AG04449 (cell line): ENCODE measurements around the gene THAP12.
"Not testable (repeated sequence)": the region's sequence is repeated elsewhere in the genome, so short reads cannot be mapped to it uniquely, and the experiment has no call there.

Experiments used
- CTCF ChIA-PET: fragments of 350-600 bp; formaldehyde crosslinking; extraction: SDS; loops from one replicate; lab custom pipeline; 2021; ENCODE audit warnings: antibody characterized with exemption; lab: Yijun Ruan, JAX
- POLR2A ChIA-PET: fragments of 400-600, 350-600 bp; formaldehyde crosslinking; extraction: SDS; loops from one replicate; lab custom pipeline; 2020; ENCODE audit warnings: antibody characterized with exemption, inconsistent platforms; lab: Yijun Ruan, JAX
- DNase-seq: peaks from one replicate; pipeline ENCODE4 v3.0.0-alpha.2; 2010; ENCODE audit warnings: low read depth, low spot score
- H3K4me3 ChIP-seq: 2 replicates; pipeline ENCODE4 v1.5.1; 2011; ENCODE audit warnings: low read depth, mild to moderate bottlenecking, control low read depth, low read length
- CTCF ChIP-seq: IDR thresholded peaks from one replicate; pipeline ENCODE4 v1.5.1; 2011; ENCODE audit warnings: mild to moderate bottlenecking, moderate library complexity, low read length, control low read depth, inconsistent platforms; ENCODE audit not compliant: insufficient read depth; ENCODE audit errors: missing control alignments

THAP12 gene

DNA sequence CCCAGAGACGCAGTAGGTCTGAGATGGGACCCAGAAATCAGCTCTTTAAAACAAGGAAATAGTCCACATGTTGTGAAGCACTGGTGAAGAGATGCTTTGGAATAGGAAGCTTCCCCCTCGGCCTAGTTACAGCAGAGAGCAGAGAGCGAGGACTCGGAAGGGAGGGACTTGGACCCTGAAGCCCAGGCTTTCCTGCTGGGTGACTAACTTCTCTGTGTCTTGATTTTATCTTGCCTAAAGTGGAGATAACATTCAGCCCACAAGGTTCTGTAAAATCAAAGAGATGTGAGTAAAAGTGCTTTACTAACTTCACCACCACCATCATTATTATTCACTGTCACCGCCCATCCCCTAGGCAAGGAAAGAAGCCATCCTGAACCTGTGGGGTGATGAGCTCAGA is 58.4 kb downstream of the THAP12 start:
- ChIA-PET POLR2A (no interaction called here), CTCF (interaction anchor here (0.6 to 13.1 kb wide), 8 partner anchors 8 to 427 kb away, joined by 3 to 207 read pairs (median 6); partner anchors contain the start of gene WNT11)
- no peak overlapping the region for H3K4me3 ChIP-seq
- no peak for DNase-seq
- TF ChIP-seq CTCF = no peak

DNA sequence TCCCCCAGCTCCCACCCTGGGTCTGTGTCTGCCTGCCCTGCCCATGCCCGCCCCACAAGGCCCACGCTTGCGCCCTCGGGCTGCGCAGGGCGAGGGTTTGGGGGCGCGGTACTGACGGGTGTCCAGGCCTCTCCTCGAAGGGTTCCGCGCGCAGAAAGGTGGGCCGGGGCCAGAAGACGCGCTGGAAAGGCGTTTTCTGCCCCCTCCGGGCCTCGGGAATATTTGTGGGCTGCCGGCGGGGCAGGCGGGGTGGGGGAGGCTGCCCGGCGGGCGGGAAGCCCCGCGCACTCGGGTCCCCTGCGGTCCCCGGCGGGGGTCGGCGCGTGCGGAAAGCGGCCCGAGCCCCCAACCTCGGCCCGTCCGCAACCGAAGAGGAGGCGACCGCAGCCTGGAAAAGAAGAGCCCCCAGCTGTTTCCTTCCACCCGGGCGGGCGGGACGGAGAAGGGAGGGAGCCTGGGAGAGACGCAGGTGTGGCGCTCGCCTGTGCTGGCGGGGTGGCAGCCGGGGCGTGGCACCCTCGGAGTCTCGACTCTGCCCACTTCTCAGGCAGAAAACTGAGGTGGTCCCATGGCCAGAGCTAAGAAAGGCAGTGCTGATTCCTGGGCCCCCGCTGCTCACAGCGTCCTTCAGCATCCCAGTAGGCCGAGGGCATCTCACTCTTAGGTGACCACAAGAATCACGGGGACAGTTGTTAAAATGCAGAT is 59.0 kb downstream of the THAP12 start:
- ChIA-PET CTCF (interaction anchor here (0.6 to 13.1 kb wide), 7 partner anchors 8 to 427 kb away, joined by 3 to 207 read pairs (median 6); partner anchors contain the start of gene WNT11), POLR2A (no interaction called here)
- DNase-seq = no peak
- peak overlapping the region; percentile 6; the same call in 1 of the 2 replicates for H3K4me3 ChIP-seq
- TF ChIP-seq CTCF = no peak

DNA sequence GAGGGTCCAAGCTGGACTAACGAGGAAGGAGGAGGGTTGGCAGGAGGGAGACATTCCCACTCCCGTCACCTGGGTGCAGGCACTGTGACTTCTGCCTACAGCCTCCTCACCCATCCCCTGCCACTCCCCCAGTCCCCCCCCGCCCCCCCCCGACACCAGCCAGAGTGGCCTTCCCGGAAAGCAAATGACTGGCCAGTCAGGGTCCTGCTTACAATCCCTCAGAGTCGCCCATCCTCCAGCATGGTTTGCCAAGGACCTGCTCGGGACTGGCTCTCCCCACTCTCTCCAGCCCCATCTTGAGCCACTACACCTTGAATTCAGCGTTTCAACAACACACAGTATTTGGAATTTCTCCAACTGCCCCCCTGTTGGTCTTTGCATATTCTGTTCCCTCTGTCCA is 59.6 kb downstream of the THAP12 start:
- TF ChIP-seq CTCF = no peak
- DNase-seq = no peak
- ChIA-PET CTCF (interaction anchor here (8.7 to 13.1 kb wide), 2 partner anchors 112 to 426 kb away, joined by 90 to 207 read pairs; partner anchors contain the start of gene WNT11), POLR2A (no interaction called here)
- H3K4me3 ChIP-seq = no peak overlapping the region

DNA sequence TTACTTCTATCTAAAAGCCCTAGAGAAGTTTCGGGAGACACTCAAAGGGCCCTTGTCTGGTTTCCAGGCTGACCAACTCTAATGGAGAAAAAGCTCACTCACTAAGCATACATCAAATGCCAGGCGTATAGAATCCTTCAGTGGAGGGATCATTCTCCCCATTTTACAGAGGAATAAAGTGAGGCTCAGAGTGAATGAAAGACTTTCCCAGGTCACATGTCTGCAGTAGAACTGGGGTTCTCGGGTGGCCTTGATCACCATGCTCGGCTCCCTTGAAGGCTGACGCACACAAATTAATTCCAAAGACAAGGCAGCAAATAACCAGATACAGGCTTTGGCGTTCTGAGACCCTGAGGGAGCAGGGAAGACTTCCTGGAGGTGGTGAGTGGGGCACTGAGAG is 60.0 kb downstream of the THAP12 start:
- no peak overlapping the region for H3K4me3 ChIP-seq
- POLR2A ChIA-PET = no interaction called here
- no peak for TF ChIP-seq CTCF
- CTCF ChIA-PET = interaction anchor here (1.0 to 13.1 kb wide), 5 partner anchors 12 to 426 kb away, joined by 3 to 207 read pairs (median 13); partner anchors contain the start of gene WNT11
- no peak for DNase-seq

- CTCF ChIA-PET = interaction anchor here (0.6 to 13.1 kb wide), 26 partner anchors 8 to 594 kb away, joined by 3 to 207 read pairs (median 4); partner anchors contain the start of gene WNT11
- POLR2A ChIA-PET, DNase-seq, H3K4me3 ChIP-seq: not testable (repeated sequence)
Observed at GRCh38 chr11:76319798-76320197, 61.1 kb downstream of the THAP12 start.

GRCh38 chr11:76318744-76319384 is 62.1 kb downstream of the THAP12 start:
- POLR2A ChIA-PET = no interaction called here

More at GRCh38 chr11:76318744-76319384, 62.1 kb downstream of the THAP12 start:
- TF ChIP-seq CTCF = peak; percentile 88
- CTCF ChIA-PET = interaction anchor here (0.7 to 13.1 kb wide), 50 partner anchors 9 to 769 kb away, joined by 3 to 207 read pairs (median 4); partner anchors contain the start of gene WNT11
- no peak for DNase-seq
- no peak overlapping the region for H3K4me3 ChIP-seq
